Measurements from ENCODE around the gene BASP1.

- no peak for TF ChIP-seq CTCF (IDR thresholded peaks at IDR 0.05; ENCODE audit: poor library complexity)
- no peak for TF ChIP-seq EZH2 (IDR thresholded peaks at IDR 0.05; ENCODE audit: borderline replicate concordance)
- no peak for TF ChIP-seq EZH2phosphoT487 (IDR thresholded peaks at IDR 0.05; ENCODE audit: low read depth, severe bottlenecking, unreplicated experiment)
Observed at GRCh38 chr5:17257705-17258273, 40.4 kb downstream of the BASP1 start.

All from hepatocyte (in vitro differentiated cells).